Osteoblast (primary cell): ENCODE results near the gene ZMAT2. TPM values are rescaled to one million over a fixed set of nuclear protein-coding genes. Genes with fewer than 3 reads are reported as not detected.
"Not testable (repeated sequence)": the region's sequence is repeated elsewhere in the genome, so short reads cannot be mapped to it uniquely, and the experiment has no call there.

Experiments used
- DNase-seq: peaks from one replicate; pipeline ENCODE4 v3.0.0; 2011; ENCODE audit warnings: low spot score, mixed read lengths; ENCODE audit not compliant: insufficient read length; ENCODE audit errors: missing footprints
- H2AFZ ChIP-seq: 2 replicates; pipeline ENCODE4 v1.6.0; 2011; ENCODE audit warnings: mild to moderate bottlenecking, low read length
- H3K27ac ChIP-seq: 2 replicates; pipeline ENCODE4 v1.5.1; 2011; ENCODE audit warnings: mild to moderate bottlenecking, low read depth, low read length, moderate library complexity
- H3K27me3 ChIP-seq: 2 replicates; pipeline ENCODE4 v1.6.0; 2012; ENCODE audit warnings: mild to moderate bottlenecking, control low read depth, inconsistent platforms, low read length, moderate library complexity; ENCODE audit not compliant: insufficient read depth
- H3K36me3 ChIP-seq: 2 replicates; pipeline ENCODE4 v1.5.1; 2011; ENCODE audit warnings: mild to moderate bottlenecking, low read length, control low read depth, moderate library complexity; ENCODE audit not compliant: insufficient read depth
- H3K4me1 ChIP-seq: 2 replicates; pipeline ENCODE4 v1.5.1; 2011; ENCODE audit warnings: mild to moderate bottlenecking, low read length, control low read depth, moderate library complexity; ENCODE audit not compliant: insufficient read depth
- H3K4me2 ChIP-seq: 2 replicates; pipeline ENCODE4 v1.6.0; 2011; ENCODE audit warnings: mild to moderate bottlenecking, low read length; ENCODE audit not compliant: insufficient read depth
- H3K4me3 ChIP-seq: fragments of 200-600 bp; sonication (generic); 3 replicates; pipeline ENCODE4 v1.5.1; 2012; ENCODE audit warnings: mild to moderate bottlenecking, low read length, inconsistent platforms; ENCODE audit not compliant: insufficient read depth
- H3K79me2 ChIP-seq: 2 replicates; pipeline ENCODE4 v1.6.0; 2012; ENCODE audit warnings: mild to moderate bottlenecking, low read length, control low read depth, inconsistent platforms; ENCODE audit not compliant: insufficient read depth
- H3K9me3 ChIP-seq: 2 replicates; pipeline ENCODE4 v1.5.1; 2011; ENCODE audit warnings: low read depth, low read length, control low read depth
- H4K20me1 ChIP-seq: 2 replicates; pipeline ENCODE4 v1.6.0; 2012; ENCODE audit warnings: mild to moderate bottlenecking, low read length, control low read depth; ENCODE audit not compliant: insufficient read depth
- total RNA-seq: library from RNA; depleted of rRNA; stranded (reverse); fragments of >200 nt; gene quantifications from 2 replicates; pipeline ENCODE4 v1.2.3, GENCODE V29; 2012
- TF ChIP-seq, protein P1 (sequence below): IDR thresholded peaks from 2 replicates; pipeline ENCODE4 v1.5.1; 2011; ENCODE audit warnings: mild to moderate bottlenecking, low read depth, low read length, moderate library complexity; ENCODE audit errors: extremely low read depth

The ZMAT2 gene
- total RNA-seq, 1 donor, result 31.8 TPM

DNA sequence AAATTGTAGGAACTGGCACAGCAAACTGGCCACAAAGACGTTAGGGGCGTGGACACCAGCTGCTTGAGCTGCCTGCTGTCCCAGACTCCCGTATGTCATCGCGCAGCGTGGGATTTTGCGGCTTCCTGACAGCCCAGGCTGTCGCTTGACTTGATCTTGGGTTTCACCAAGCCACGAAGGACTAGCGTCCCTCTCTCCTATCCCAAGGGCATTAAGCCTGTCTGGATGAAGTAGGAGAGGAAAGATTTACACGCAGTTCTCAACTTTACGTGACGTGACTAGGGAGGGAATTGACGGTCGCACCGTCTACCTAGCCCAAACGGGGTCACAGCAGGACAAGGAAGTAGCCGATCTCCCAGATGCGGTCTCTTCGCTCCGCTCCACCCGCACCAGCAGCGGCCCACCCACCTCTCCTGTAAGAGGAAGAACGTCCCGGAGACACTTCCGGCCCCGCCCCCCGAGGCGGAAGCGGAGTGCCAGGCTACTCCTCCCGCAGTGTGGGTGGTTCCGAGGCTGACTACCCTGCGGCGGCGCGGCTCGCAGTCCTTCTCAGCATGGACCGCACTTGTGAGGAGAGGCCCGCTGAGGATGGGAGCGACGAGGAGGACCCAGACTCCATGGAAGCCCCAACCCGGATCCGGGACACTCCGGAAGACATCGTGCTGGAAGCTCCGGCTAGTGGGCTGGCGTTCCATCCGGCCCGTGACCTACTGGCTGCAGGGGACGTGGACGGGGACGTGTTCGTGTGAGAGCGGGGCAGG, 35.7 kb upstream of the ZMAT2 start, which contains the start of gene WDR55:
Gene WDR55, plus strand, starts transcription at position 546 of the 761 bp plus-strand sequence. Its CDS starts 9 bp downstream, at position 555.
- Histone ChIP-seq H3K27ac (peak within 1 kb of the TSS; percentile 84), H3K4me1 (peaks cover 6% of the 10 kb centered on the region), H3K36me3 (peaks cover 56% of the 10 kb centered on the region), H3K4me3 (peak within 1 kb of the TSS; percentile 84), H3K79me2 (peaks cover 43% of the 10 kb centered on the region), H3K4me2 (peak within 1 kb of the TSS; percentile 90), H4K20me1 (peaks cover 13% of the 10 kb centered on the region), H3K9me3 (no peaks in the 10 kb centered on the region), H2AFZ (peak within 1 kb of the TSS; percentile 84), H3K27me3 (no peaks in the 10 kb centered on the region)
- peak; percentile 99 for DNase-seq
- TF ChIP-seq, protein P1, sequence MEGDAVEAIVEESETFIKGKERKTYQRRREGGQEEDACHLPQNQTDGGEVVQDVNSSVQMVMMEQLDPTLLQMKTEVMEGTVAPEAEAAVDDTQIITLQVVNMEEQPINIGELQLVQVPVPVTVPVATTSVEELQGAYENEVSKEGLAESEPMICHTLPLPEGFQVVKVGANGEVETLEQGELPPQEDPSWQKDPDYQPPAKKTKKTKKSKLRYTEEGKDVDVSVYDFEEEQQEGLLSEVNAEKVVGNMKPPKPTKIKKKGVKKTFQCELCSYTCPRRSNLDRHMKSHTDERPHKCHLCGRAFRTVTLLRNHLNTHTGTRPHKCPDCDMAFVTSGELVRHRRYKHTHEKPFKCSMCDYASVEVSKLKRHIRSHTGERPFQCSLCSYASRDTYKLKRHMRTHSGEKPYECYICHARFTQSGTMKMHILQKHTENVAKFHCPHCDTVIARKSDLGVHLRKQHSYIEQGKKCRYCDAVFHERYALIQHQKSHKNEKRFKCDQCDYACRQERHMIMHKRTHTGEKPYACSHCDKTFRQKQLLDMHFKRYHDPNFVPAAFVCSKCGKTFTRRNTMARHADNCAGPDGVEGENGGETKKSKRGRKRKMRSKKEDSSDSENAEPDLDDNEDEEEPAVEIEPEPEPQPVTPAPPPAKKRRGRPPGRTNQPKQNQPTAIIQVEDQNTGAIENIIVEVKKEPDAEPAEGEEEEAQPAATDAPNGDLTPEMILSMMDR, result no peak

DNA sequence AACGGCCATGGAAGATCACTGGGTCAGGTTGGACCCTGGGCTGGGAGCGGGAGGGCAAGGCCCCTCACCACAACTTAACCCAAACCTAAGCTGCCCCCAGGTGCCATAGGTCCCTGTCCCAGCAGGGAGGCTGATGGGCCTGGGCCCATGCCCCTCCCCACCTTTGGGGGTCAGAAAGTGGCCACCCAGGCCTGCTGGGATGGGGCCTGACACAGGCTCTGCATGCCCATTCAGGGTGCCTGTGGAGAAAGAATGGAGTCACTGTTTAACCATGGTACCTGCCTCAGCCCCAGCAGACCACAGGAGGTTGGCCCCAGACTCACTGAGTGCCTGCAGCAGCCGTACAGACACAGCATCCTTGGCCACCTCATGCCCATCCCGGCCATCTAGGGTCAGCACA, 29.2 kb upstream of the ZMAT2 start:
- not testable (repeated sequence) for DNase-seq
- Histone ChIP-seq H3K79me2 (peaks cover 32% of the 10 kb centered on the region), H3K36me3 (peaks cover 55% of the 10 kb centered on the region)

DNA sequence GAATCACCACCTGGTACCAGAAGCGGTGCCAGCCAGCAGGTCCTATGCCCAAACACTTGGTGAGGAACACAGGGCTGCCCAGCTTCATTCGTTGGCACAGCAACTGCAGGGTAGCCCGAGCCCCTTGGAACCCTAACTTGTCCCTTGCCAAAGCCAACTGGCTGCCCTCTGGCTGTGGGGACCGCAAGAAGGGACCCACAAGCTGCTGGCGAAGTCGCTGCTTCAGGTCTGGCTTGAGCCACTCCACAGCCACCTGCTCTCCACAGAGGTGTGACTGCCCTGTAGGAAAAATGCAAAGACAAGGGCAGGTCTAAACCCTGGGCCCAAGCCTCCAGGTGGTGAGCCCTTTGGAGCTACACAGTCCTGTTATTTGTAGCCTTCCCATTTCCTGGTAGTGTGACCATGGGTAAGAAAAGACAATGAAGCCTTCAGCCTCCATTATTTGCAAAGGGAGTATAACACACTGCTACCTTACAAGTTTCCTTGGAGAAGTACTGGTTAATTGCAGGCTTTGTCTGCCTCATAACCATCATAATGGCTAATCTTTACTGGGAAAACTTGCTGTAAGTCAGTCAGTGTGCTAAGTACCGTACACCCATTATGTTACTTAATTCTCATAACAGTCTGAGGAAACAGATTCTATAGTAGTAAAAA, 28.6 kb upstream of the ZMAT2 start:
- Histone ChIP-seq H3K9me3 (no peaks in the 10 kb centered on the region), H3K79me2 (peaks cover 27% of the 10 kb centered on the region)
- TF ChIP-seq, protein P1, result no peak

More for the DNA sequence above, 29.2 kb upstream of the ZMAT2 start:
- H3K27me3 ChIP-seq, H3K27ac ChIP-seq, H3K4me2 ChIP-seq, H3K4me1 ChIP-seq, H3K9me3 ChIP-seq, H3K4me3 ChIP-seq, H2AFZ ChIP-seq: not testable (repeated sequence)
- H4K20me1 ChIP-seq, result peaks cover 13% of the 10 kb centered on the region

DNA sequence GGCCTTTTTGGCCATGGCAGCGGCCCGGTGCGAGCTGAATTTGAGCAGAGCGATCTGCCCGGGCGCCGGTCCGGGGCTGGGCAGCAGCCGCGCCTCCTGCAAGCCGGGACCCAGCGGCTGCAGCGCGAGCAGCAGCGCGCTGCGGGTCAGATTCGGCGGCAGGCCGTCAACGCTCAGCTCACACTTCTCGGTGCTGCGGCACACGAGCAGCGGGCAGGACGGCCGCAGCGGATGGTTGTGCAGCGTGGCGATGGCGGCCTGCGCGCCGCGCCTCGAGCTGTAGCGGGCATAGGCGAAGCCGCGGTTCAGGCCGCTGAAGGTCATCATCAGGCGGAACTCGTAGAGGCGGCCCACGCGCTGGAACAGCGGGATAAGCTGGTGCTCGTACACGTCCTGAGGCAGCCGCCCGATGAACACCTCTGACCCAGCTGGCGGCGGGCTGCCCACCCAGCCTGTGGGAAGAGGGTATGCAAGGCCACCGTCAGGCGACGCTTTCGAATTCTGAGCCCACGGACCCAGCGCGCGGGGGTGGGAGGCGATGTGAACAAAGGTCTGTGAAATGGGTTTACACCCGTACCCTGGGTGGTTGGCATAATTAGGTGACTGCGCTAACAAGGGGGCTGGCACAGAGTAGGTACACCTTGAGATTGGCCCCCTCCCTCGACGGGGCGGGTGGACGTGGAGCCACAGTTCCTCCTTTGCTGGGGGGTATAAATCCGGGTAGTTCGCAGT, 27.6 kb upstream of the ZMAT2 start:
- peaks cover 17% of the 10 kb centered on the region for H3K79me2 ChIP-seq
- H3K4me2 ChIP-seq, result no peak overlapping the region
- H3K36me3 ChIP-seq, result peaks cover 71% of the 10 kb centered on the region
- TF ChIP-seq, protein P1, result no peak
- DNase-seq, result peak; percentile 86
- H3K4me3 ChIP-seq, result peak overlapping the region; percentile 33
- no peak overlapping the region for H3K27ac ChIP-seq
- H2AFZ ChIP-seq, result no peak overlapping the region
- H3K9me3 ChIP-seq, result no peaks in the 10 kb centered on the region
- H4K20me1 ChIP-seq, result peaks cover 4% of the 10 kb centered on the region
- no peaks in the 10 kb centered on the region for H3K4me1 ChIP-seq
- no peaks in the 10 kb centered on the region for H3K27me3 ChIP-seq

More for the DNA sequence above, 28.6 kb upstream of the ZMAT2 start:
- no peak overlapping the region for H3K4me3 ChIP-seq
- H3K4me2 ChIP-seq, result no peak overlapping the region
- no peak overlapping the region for H2AFZ ChIP-seq
- DNase-seq, result peak; percentile 69
- no peak overlapping the region for H3K27ac ChIP-seq
- peaks cover 61% of the 10 kb centered on the region for H3K36me3 ChIP-seq
- peaks cover 9% of the 10 kb centered on the region for H4K20me1 ChIP-seq
- no peaks in the 10 kb centered on the region for H3K27me3 ChIP-seq
- H3K4me1 ChIP-seq, result no peaks in the 10 kb centered on the region
